K562 (cell line): ENCODE measurements around the gene AJM1. TPM values are rescaled to one million over a fixed set of nuclear protein-coding genes. Genes with fewer than 3 reads are reported as not detected.

Experiments used
- ARID1B ChIP-seq: fragments of 450-650 bp; IDR thresholded peaks from 2 replicates; pipeline ENCODE4 v1.6.1; 2016; ENCODE audit warnings: antibody characterized with exemption, mild to moderate bottlenecking, inconsistent platforms
- ATF7 ChIP-seq: fragments of 450-650 bp; IDR thresholded peaks from 2 replicates; pipeline ENCODE4 v1.7.1; 2014; ENCODE audit warnings: mild to moderate bottlenecking, moderate library complexity
- CBX5 ChIP-seq: IDR thresholded peaks from 2 replicates; pipeline ENCODE4 v1.6.1; 2014; ENCODE audit warnings: low read depth, borderline replicate concordance
- E2F6 ChIP-seq, 2 experiments: IDR thresholded peaks; 2 replicates each; pipeline ENCODE4 v1.6.1; 2011; ENCODE audit warnings: borderline replicate concordance in 1 of 2, control low read depth in 1 of 2, low read depth in 1 of 2, low read length in 1 of 2, mild to moderate bottlenecking in 1 of 2, mixed read lengths in 1 of 2, moderate library complexity in 1 of 2; ENCODE audit not compliant: insufficient read depth in 1 of 2, insufficient read length in 1 of 2, poor library complexity in 1 of 2, severe bottlenecking in 1 of 2; ENCODE audit errors: extremely low read depth in 1 of 2
- EGR1 ChIP-seq: fragments of 450-650 bp; conservative IDR thresholded peaks from 2 replicates; pipeline ENCODE4 v1.6.1; 2017; ENCODE audit warnings: mild to moderate bottlenecking
- ETV5 ChIP-seq: sonication (generic); formaldehyde crosslinking; IDR thresholded peaks from 2 replicates; pipeline ENCODE4 v1.4.0; 2020; ENCODE audit warnings: low read depth, mild to moderate bottlenecking, missing genetic modification reagents
- FUS ChIP-seq: fragments of 200-400 bp; formaldehyde crosslinking; optimal IDR thresholded peaks from 2 replicates; pipeline ENCODE3; 2017; ENCODE audit warnings: low read depth, low read length
- HDGF ChIP-seq: fragments of 450-650 bp; IDR thresholded peaks from 2 replicates; pipeline ENCODE4 v1.6.1; 2016
- HEY1 ChIP-seq: fragments of 250-450 bp; sonication (Bioruptor Pico); IDR thresholded peaks from 2 replicates; pipeline ENCODE4 v1.5.0; 2020; ENCODE audit warnings: mild to moderate bottlenecking, moderate library complexity, borderline replicate concordance
- L3MBTL2 ChIP-seq: fragments of 450-650 bp; IDR thresholded peaks from 2 replicates; pipeline ENCODE4 v1.6.1; 2016; ENCODE audit warnings: mild to moderate bottlenecking, moderate library complexity
- MAFG ChIP-seq: fragments of 450-650 bp; conservative IDR thresholded peaks from 2 replicates; pipeline ENCODE4 v1.6.1; 2016; ENCODE audit warnings: missing genetic modification characterization, missing compliant biosample characterization
- NR4A1 ChIP-seq, 2 experiments: fragments of 250-450 bp in 1 of 2; fragments of 450-650 bp in 1 of 2; sonication (Bioruptor Pico) in 1 of 2; IDR thresholded peaks; 2 replicates each; pipeline versions ENCODE4 v1.4.0 to v1.6.1; 2016 to 2020; ENCODE audit warnings: mild to moderate bottlenecking in 2 of 2, missing compliant biosample characterization in 1 of 2, missing genetic modification characterization in 1 of 2, moderate library complexity in 1 of 2
- PHF8 ChIP-seq: fragments of 200-600 bp; sonication (generic); IDR thresholded peaks from 2 replicates; pipeline ENCODE4 v1.6.1; 2012; ENCODE audit warnings: mixed run types, mild to moderate bottlenecking, inconsistent platforms, low read length, moderate library complexity, borderline replicate concordance
- PKNOX1 ChIP-seq: fragments of 450-650 bp; IDR thresholded peaks from 2 replicates; pipeline ENCODE4 v1.6.1; 2016
- RCOR1 ChIP-seq, 2 experiments: IDR thresholded peaks; 2 replicates each; pipeline ENCODE4 v1.6.1; 2012; ENCODE audit warnings: low read depth in 2 of 2, low read length in 2 of 2, borderline replicate concordance in 1 of 2, improper control_type of control experiment in 1 of 2
- SETDB1 ChIP-seq: IDR thresholded peaks from one replicate; pipeline ENCODE4 v1.6.1; 2012; ENCODE audit warnings: low read length, control low read depth, inconsistent platforms
- SIX5 ChIP-seq, 2 experiments: IDR thresholded peaks; 2 replicates each; pipeline ENCODE4 v1.6.1; 2011; ENCODE audit warnings: low read length in 2 of 2, borderline replicate concordance in 1 of 2, low read depth in 1 of 2, mild to moderate bottlenecking in 1 of 2, moderate library complexity in 1 of 2; ENCODE audit not compliant: insufficient read depth in 1 of 2
- TCF7L2 ChIP-seq: fragments of 150-350 bp; IDR thresholded peaks from 2 replicates; pipeline ENCODE4 v1.6.1; 2016; ENCODE audit warnings: low read depth, mild to moderate bottlenecking, low read length, moderate library complexity
- ZBTB5 ChIP-seq: fragments of 450-650 bp; IDR thresholded peaks from 2 replicates; pipeline ENCODE4 v1.6.1; 2017; ENCODE audit warnings: antibody characterized with exemption
- ZFP1 ChIP-seq: fragments of 450-650 bp; formaldehyde crosslinking; IDR thresholded peaks from 2 replicates; pipeline ENCODE4 v1.4.0; 2020; ENCODE audit warnings: mild to moderate bottlenecking, mixed read lengths
- ZFPM2 ChIP-seq: fragments of 250-450 bp; sonication (Bioruptor Pico); IDR thresholded peaks from 2 replicates; pipeline ENCODE4 v1.5.1; 2022; ENCODE audit warnings: mild to moderate bottlenecking
- ZNF121 ChIP-seq: sonication (generic); formaldehyde crosslinking; conservative IDR thresholded peaks from 2 replicates; pipeline ENCODE4 v1.8.0; 2022; ENCODE audit warnings: missing genetic modification reagents
- ZNF184 ChIP-seq: sonication (generic); formaldehyde crosslinking; IDR thresholded peaks from 2 replicates; pipeline ENCODE4 v1.5.0; 2020; ENCODE audit warnings: missing genetic modification reagents
- ZNF282 ChIP-seq: sonication (generic); formaldehyde crosslinking; IDR thresholded peaks from 2 replicates; pipeline ENCODE4 v1.8.1; 2023; ENCODE audit warnings: missing genetic modification reagents
- ZNF41 ChIP-seq: fragments of 250-450 bp; sonication (Bioruptor Pico); conservative IDR thresholded peaks from 2 replicates; pipeline ENCODE4 v1.4.0; 2020; ENCODE audit warnings: mild to moderate bottlenecking
- ZNF75A ChIP-seq: fragments of 450-650 bp; formaldehyde crosslinking; IDR thresholded peaks from 2 replicates; pipeline ENCODE4 v1.4.0; 2020; ENCODE audit warnings: mild to moderate bottlenecking
- ZNF77 ChIP-seq: fragments of 250-450 bp; sonication (Bioruptor Pico); IDR thresholded peaks from 2 replicates; pipeline ENCODE4 v1.5.0; 2020
- polyA plus RNA-seq, 8 experiments: library from polyadenylated mRNA; depleted of rRNA in 4 of 8; stranded (reverse) in 5 of 8; unstranded in 3 of 8; fragments of >200 nt; fragmentation: Nextera tagmentation in 2 of 8; fragmentation: Illumina TruSeq in 1 of 8; extraction: Ambion mirVana in 2 of 8; extraction: Trizol in 1 of 8; gene quantifications; 2 replicates each; pipeline versions ENCODE4 v1.2.1 to v1.2.3, GENCODE V29; 2011 to 2014; ENCODE audit warnings: inconsistent platforms in 1 of 8, missing spikeins in 1 of 8
- total RNA-seq, 7 experiments: library from RNA; depleted of rRNA in 6 of 7; stranded (reverse); fragments of >200 nt in 6 of 7; fragmentation: Illumina TruSeq in 2 of 7; extraction: Trizol in 2 of 7; gene quantifications; 2 replicates each; pipeline versions ENCODE4 v1.2.1 to v1.2.3, GENCODE V29; 2011 to 2021; ENCODE audit warnings: low replicate concordance in 1 of 7

Gene AJM1
- total and polyA plus RNA-seq, 9 of the 15 experiments (the other 6 are each of a cell fraction or from before 2014, with no cell fraction given) = 0.01 to 3.7 (median 0.65) TPM; not detected in 1

- TF ChIP-seq NR4A1 (CRISPR knock-in tag; IDR thresholded peaks at IDR 0.05) (0 out of 2 replicates have a peak, but pooled peaks have one; percentile 32), NR4A1 (tag; IDR thresholded peaks at IDR 0.05) (0 out of 2 replicates have a peak, but pooled peaks have one; percentile 18), ATF7 (peak; percentile 16; the same call in 1 of the 2 replicates), ZBTB5 (no peak), PHF8 (peak; percentile 44; the same call in 1 of the 2 replicates), HDGF (no peak), ZFP1 (CRISPR knock-in tag) (no peak), ZNF75A (CRISPR knock-in tag) (no peak), CBX5 (peak; percentile 7; the same call in 1 of the 2 replicates), ARID1B (no peak), PKNOX1 (peak; percentile 67), ZNF121 (CRISPR knock-in tag) (no peak), ZNF41 (CRISPR knock-in tag) (no peak), ZNF282 (0 out of 2 replicates have a peak, but pooled peaks have one; percentile 38), SETDB1 (no peak), EGR1 (no peak), SIX5 (IDR thresholded peaks at IDR 0.05; ENCODE audit: borderline replicate concordance in 1 of 2, insufficient read depth in 1 of 2, low read depth in 1 of 2, low read length in 2 of 2) (no peak), ETV5 (CRISPR knock-in tag) (no peak), L3MBTL2 (peak; percentile 61), RCOR1 (IDR thresholded peaks at IDR 0.05; ENCODE audit: borderline replicate concordance in 1 of 2, low read depth in 2 of 2, low read length in 2 of 2) (no peak), ZFPM2 (CRISPR knock-in tag) (no peak), MAFG (no peak), FUS (no peak), TCF7L2 (no peak), ZNF77 (no peak), ZNF184 (CRISPR knock-in tag) (no peak), HEY1 (CRISPR knock-in tag) (no peak), E2F6 (IDR thresholded peaks at IDR 0.05; ENCODE audit: borderline replicate concordance in 1 of 2, extremely low read depth in 1 of 2, insufficient read depth in 1 of 2, insufficient read length in 1 of 2, low read depth in 1 of 2, low read length in 1 of 2, poor library complexity in 1 of 2, severe bottlenecking in 1 of 2) (peak; percentile 51 to 77)
These were observed 5.6 kb downstream of the AJM1 start (continued) for GRCh38 chr9:136847826-136848392.
